GM06990 (cell line): ENCODE measurements around the gene OSGEPL1.

Experiments used
- DNase-seq: peaks from one replicate; pipeline ENCODE4 v3.0.0-alpha.2; 2011; ENCODE audit not compliant: insufficient read length; ENCODE audit errors: extremely low read depth
- H3K27me3 ChIP-seq: replicated peaks from 2 replicates; pipeline ENCODE4 v1.6.0; 2011; ENCODE audit warnings: low read length; ENCODE audit not compliant: control insufficient read depth, insufficient read depth
- H3K36me3 ChIP-seq: 2 replicates; pipeline ENCODE4 v1.5.1; 2011; ENCODE audit warnings: low read length; ENCODE audit not compliant: control insufficient read depth, insufficient read depth
- H3K4me3 ChIP-seq: replicated peaks from 2 replicates; pipeline ENCODE4 v1.5.1; 2011; ENCODE audit warnings: low read depth, mild to moderate bottlenecking, control low read depth, low read length
- CTCF ChIP-seq: IDR thresholded peaks from 2 replicates; pipeline ENCODE4 v1.5.1; 2011; ENCODE audit warnings: low read length, control low read depth, mild to moderate bottlenecking, inconsistent platforms; ENCODE audit not compliant: insufficient read depth, poor library complexity, severe bottlenecking

The OSGEPL1 gene

DNA sequence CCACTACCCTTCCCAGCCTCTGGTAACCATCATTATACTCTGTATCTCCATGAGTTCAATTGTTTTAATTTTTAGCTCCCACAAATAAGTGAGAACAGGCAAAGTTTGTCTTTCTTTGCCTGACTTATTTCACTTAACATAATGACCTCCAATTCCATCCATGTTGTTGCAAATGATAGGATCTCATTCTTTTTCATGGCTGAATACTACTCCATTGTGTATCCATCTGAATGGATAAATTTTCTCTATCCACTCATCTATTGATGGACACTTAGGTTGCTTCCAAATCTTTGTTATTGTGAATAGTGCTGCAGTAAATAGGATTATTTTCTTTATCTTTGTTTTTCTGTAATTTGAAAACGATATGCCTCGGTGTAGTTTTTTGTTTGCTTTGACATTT, 61.9 kb downstream of the OSGEPL1 start:
- Histone ChIP-seq H3K4me3 (no peak overlapping the region), H3K36me3 (no peaks in the 10 kb centered on the region), H3K27me3 (no peaks in the 10 kb centered on the region)
- DNase-seq = no peak
- no peak for TF ChIP-seq CTCF

- Histone ChIP-seq H3K36me3 (no peaks in the 10 kb centered on the region), H3K4me3 (no peak overlapping the region; the same call in 1 of the 2 replicates), H3K27me3 (no peaks in the 10 kb centered on the region)
- DNase-seq = peak; percentile 15
- peak; percentile 41 for TF ChIP-seq CTCF
These were observed 64.3 kb downstream of the OSGEPL1 start for GRCh38 chr2:189698020-189698887.
